HCT116 (cell line): ENCODE measurements around the gene KCNIP3. TPM values are rescaled to one million over a fixed set of nuclear protein-coding genes. Genes with fewer than 3 reads are reported as not detected.

Source experiments
- ATAC-seq: fragments of 200-7000 bp; cut with Tn5 transposase; 2 replicates; pipeline ENCODE4 v1.9.1; 2020; ENCODE audit warnings: mild to moderate bottlenecking, moderate library complexity
- BruUV-seq: library from RNA; stranded (reverse); fragments of 400-500 nt; replicated peaks from 2 replicates; lab custom pipeline; 2021; lab: Mats Ljungman, UMichigan
- CTCF ChIA-PET: fragments of 300-600 bp; sonication (Branson Sonifier 250); formaldehyde crosslinking; loops from one replicate; lab custom pipeline; 2021; ENCODE audit warnings: antibody characterized with exemption; lab: Charles Lee
- POLR2A ChIA-PET: fragments of 300-600, 350-600 bp; sonication (Branson Sonifier 250); formaldehyde crosslinking; loops from one replicate; lab custom pipeline; 2021; ENCODE audit warnings: antibody characterized with exemption; lab: Charles Lee
- RAD21 ChIA-PET, 2 experiments: fragments of 300-600 bp; sonication (Branson Sonifier 250); formaldehyde crosslinking; loops; one replicate each; lab custom pipeline; 2023; ENCODE audit warnings: low total read pairs in 2 of 2; ENCODE audit not compliant: uncharacterized antibody in 2 of 2, unreplicated experiment in 2 of 2, low non-redundant PET in 1 of 2; lab: Charles Lee
- DNase-seq: peaks from one replicate; pipeline ENCODE4 v3.0.0-alpha.2; 2010; ENCODE audit warnings: low read depth, low spot score
- H2AFZ ChIP-seq: fragments of 200-600 bp; shearing (Covaris generic), sonication (generic); 2 replicates; pipeline ENCODE4 v1.6.1; 2017; ENCODE audit warnings: low read depth, mixed run types, mixed read lengths, antibody characterized with exemption, low read length; ENCODE audit not compliant: poor library complexity, severe bottlenecking
- H3K27ac ChIP-seq: 2 replicates; pipeline ENCODE4 v1.5.1; 2012; ENCODE audit warnings: low read depth, low read length
- H3K27me3 ChIP-seq: fragments of 200-600 bp; sonication (generic); 2 replicates; pipeline ENCODE4 v1.6.1; 2016; ENCODE audit warnings: mixed run types, low read length, mixed read lengths; ENCODE audit not compliant: insufficient read depth
- H3K36me3 ChIP-seq, 2 experiments: fragments of 200-500 bp in 1 of 2; fragments of 200-600 bp in 1 of 2; sonication (Bioruptor generic) in 1 of 2; sonication (generic) in 1 of 2; 2 replicates each; pipeline versions ENCODE4 v1.5.1 to v1.6.1; 2014 to 2016; ENCODE audit warnings: low read length in 2 of 2, inconsistent platforms in 1 of 2, mixed read lengths in 1 of 2, mixed run types in 1 of 2; ENCODE audit not compliant: insufficient read depth in 2 of 2, control insufficient read depth in 1 of 2
- H3K4me1 ChIP-seq, 2 experiments: fragments of 200-600 bp in 1 of 2; sonication (generic) in 1 of 2; 2 replicates each; pipeline versions ENCODE4 v1.5.1 to v1.6.1; 2012 to 2017; ENCODE audit warnings: low read length in 2 of 2, inconsistent platforms in 1 of 2, mild to moderate bottlenecking in 1 of 2, mixed read lengths in 1 of 2, mixed run types in 1 of 2, moderate library complexity in 1 of 2; ENCODE audit not compliant: insufficient read depth in 2 of 2, control insufficient read depth in 1 of 2
- H3K4me2 ChIP-seq: fragments of 200-600 bp; sonication (generic); 2 replicates; pipeline ENCODE4 v1.6.1; 2017; ENCODE audit warnings: mixed run types, low read length, mixed read lengths
- H3K4me3 ChIP-seq, 2 experiments: fragments of 200-600 bp in 1 of 2; sonication (generic) in 1 of 2; replicated peaks in 1 of 2; 2 replicates each; pipeline ENCODE4 v1.5.1; 2011 to 2016; ENCODE audit warnings: low read length in 2 of 2, control low read depth in 1 of 2, low read depth in 1 of 2, mild to moderate bottlenecking in 1 of 2, mixed read lengths in 1 of 2, mixed run types in 1 of 2
- H3K79me2 ChIP-seq: fragments of 200-600 bp; sonication (generic); 2 replicates; pipeline ENCODE4 v1.6.1; 2017; ENCODE audit warnings: mild to moderate bottlenecking, mixed run types, low read length, moderate library complexity, mixed read lengths; ENCODE audit not compliant: insufficient read depth
- H3K9ac ChIP-seq: fragments of 200-600 bp; sonication (generic); 2 replicates; pipeline ENCODE4 v1.6.1; 2016; ENCODE audit warnings: low read length, mixed read lengths
- H3K9me2 ChIP-seq: fragments of 200-600 bp; sonication (generic), shearing (Covaris generic); 2 replicates; pipeline ENCODE4 v1.6.1; 2017; ENCODE audit warnings: mixed run types, mild to moderate bottlenecking, moderate library complexity; ENCODE audit not compliant: insufficient read depth
- H3K9me3 ChIP-seq, 2 experiments: fragments of 200-500 bp in 1 of 2; fragments of 200-600 bp in 1 of 2; sonication (Bioruptor generic) in 1 of 2; sonication (generic) in 1 of 2; 2 replicates each; pipeline ENCODE4 v1.6.1; 2014 to 2017; ENCODE audit warnings: low read length in 2 of 2, mixed read lengths in 2 of 2, inconsistent platforms in 1 of 2, low read depth in 1 of 2, mild to moderate bottlenecking in 1 of 2, mixed run types in 1 of 2, moderate library complexity in 1 of 2; ENCODE audit not compliant: control insufficient read depth in 1 of 2, insufficient read depth in 1 of 2
- H4K20me1 ChIP-seq: fragments of 200-600 bp; sonication (generic), shearing (Covaris generic); 2 replicates; pipeline ENCODE4 v1.6.1; 2017; ENCODE audit warnings: mixed run types, mild to moderate bottlenecking, moderate library complexity; ENCODE audit not compliant: insufficient read depth
- ATF3 ChIP-seq: IDR thresholded peaks from 2 replicates; pipeline ENCODE4 v1.6.1; 2012
- CBX3 ChIP-seq: IDR thresholded peaks from 2 replicates; pipeline ENCODE4 v1.6.1; 2012; ENCODE audit warnings: low read depth
- CEBPB ChIP-seq: IDR thresholded peaks from 2 replicates; pipeline ENCODE4 v1.6.1; 2012; ENCODE audit warnings: low read depth
- CTCF ChIP-seq, 3 experiments: fragments of 200-600 bp in 1 of 3; sonication (generic) in 1 of 3; IDR thresholded peaks in 2 of 3; conservative IDR thresholded peaks in 1 of 3; 2 replicates each; pipeline ENCODE4 v1.5.1; 2012 to 2017; ENCODE audit warnings: low read depth in 2 of 3, low read length in 2 of 3, antibody characterized with exemption in 1 of 3, borderline replicate concordance in 1 of 3, control low read depth in 1 of 3, mild to moderate bottlenecking in 1 of 3, mixed read lengths in 1 of 3, mixed run types in 1 of 3, moderate library complexity in 1 of 3; ENCODE audit not compliant: insufficient read depth in 1 of 3
- ELF1 ChIP-seq: IDR thresholded peaks from 2 replicates; pipeline ENCODE4 v1.6.1; 2012; ENCODE audit warnings: low read depth, borderline replicate concordance
- EZH2 ChIP-seq: fragments of 200-600 bp; sonication (generic); IDR thresholded peaks from 2 replicates; pipeline ENCODE4 v1.6.1; 2017; ENCODE audit warnings: antibody characterized with exemption, mixed run types
- FOSL1 ChIP-seq: IDR thresholded peaks from 2 replicates; pipeline ENCODE4 v1.6.1; 2012; ENCODE audit warnings: low read depth
- JUND ChIP-seq: IDR thresholded peaks from 2 replicates; pipeline ENCODE4 v1.6.1; 2012
- POLR2A ChIP-seq: IDR thresholded peaks from 2 replicates; pipeline ENCODE4 v1.7.0; 2011; ENCODE audit warnings: borderline replicate concordance; ENCODE audit not compliant: insufficient read depth, insufficient read length; ENCODE audit errors: extremely low read depth
- SIN3A ChIP-seq: IDR thresholded peaks from 2 replicates; pipeline ENCODE4 v1.6.1; 2012; ENCODE audit warnings: low read depth
- SP1 ChIP-seq: IDR thresholded peaks from 2 replicates; pipeline ENCODE4 v1.6.1; 2012; ENCODE audit warnings: low read depth
- SRF ChIP-seq: IDR thresholded peaks from 2 replicates; pipeline ENCODE4 v1.6.1; 2012; ENCODE audit warnings: low read depth
- TCF7L2 ChIP-seq: IDR thresholded peaks from 2 replicates; pipeline ENCODE4 v1.7.0; 2011; ENCODE audit warnings: borderline replicate concordance, inconsistent platforms; ENCODE audit not compliant: insufficient read depth, insufficient read length; ENCODE audit errors: extremely low read depth
- YY1 ChIP-seq: IDR thresholded peaks from 2 replicates; pipeline ENCODE4 v1.6.1; 2011; ENCODE audit warnings: low read length, low read depth, moderate library complexity, mild to moderate bottlenecking; ENCODE audit not compliant: insufficient replicate concordance; ENCODE audit errors: extremely low read depth
- ZFX ChIP-seq: fragments of 450-650 bp; IDR thresholded peaks from 2 replicates; pipeline ENCODE4 v1.6.1; 2017
- intact Hi-C: fragments of 100-400 bp; cut with micrococcal nuclease; formaldehyde crosslinking; loops from 2 replicates; pipeline ENCODE4 v1.10.0; 2022
- total RNA-seq: library from RNA; stranded (reverse); gene quantifications from one replicate; pipeline ENCODE4 v1.2.1, GENCODE V29; 2021; ENCODE audit not compliant: unreplicated experiment
- TF ChIP-seq, protein P1 (sequence below): IDR thresholded peaks from 2 replicates; pipeline ENCODE4 v1.6.1; 2012; ENCODE audit warnings: low read depth
- TF ChIP-seq, protein P2 (sequence below): IDR thresholded peaks from 2 replicates; pipeline ENCODE4 v1.6.1; 2011; ENCODE audit warnings: mild to moderate bottlenecking, low read length, moderate library complexity; ENCODE audit not compliant: insufficient replicate concordance; ENCODE audit errors: extremely low read depth

KCNIP3 gene
- total RNA-seq, 1 experiment from 2014 or later = 3.1 TPM

GRCh38 chr2:95381212-95382191 lies 84.4 kb downstream of the KCNIP3 start (continued):
- no peak for TF ChIP-seq SIN3A
- TF ChIP-seq CEBPB = no peak

GRCh38 chr2:95382192-95382591 lies 85.0 kb downstream of the KCNIP3 start:
- Histone ChIP-seq H3K4me2 (no peak overlapping the region), H4K20me1 (no peaks in the 10 kb centered on the region), H3K9me2 (no peaks in the 10 kb centered on the region), H3K27ac (no peak overlapping the region), H3K9me3 (no peaks in the 10 kb centered on the region), H2AFZ (no peak overlapping the region), H3K36me3 (no peaks in the 10 kb centered on the region), H3K4me3 (no peak overlapping the region), H3K79me2 (no peaks in the 10 kb centered on the region), H3K27me3 (no peaks in the 10 kb centered on the region), H3K4me1 (no peaks in the 10 kb centered on the region), H3K9ac (no peak overlapping the region)
- ChIA-PET CTCF (no interaction called here), RAD21 (no interaction called here), POLR2A (no interaction called here)
- DNase-seq = no peak
- intact Hi-C loops = no loop called here
- no TSS peak for BruUV-seq
- no peak for ATAC-seq
- TF ChIP-seq YY1 = no peak
- TF ChIP-seq CEBPB = no peak
- TF ChIP-seq CTCF (IDR thresholded peaks at IDR 0.05 in 2 of 3, conservative IDR thresholded peaks at IDR 0.05 in 1 of 3; ENCODE audit: borderline replicate concordance in 1 of 3, insufficient read depth in 1 of 3, low read depth in 2 of 3, low read length in 2 of 3) = no peak
- TF ChIP-seq CBX3 = no peak
- TF ChIP-seq FOSL1 = no peak
- no peak for TF ChIP-seq ELF1
- TF ChIP-seq SRF = no peak
- TF ChIP-seq, protein P1, sequence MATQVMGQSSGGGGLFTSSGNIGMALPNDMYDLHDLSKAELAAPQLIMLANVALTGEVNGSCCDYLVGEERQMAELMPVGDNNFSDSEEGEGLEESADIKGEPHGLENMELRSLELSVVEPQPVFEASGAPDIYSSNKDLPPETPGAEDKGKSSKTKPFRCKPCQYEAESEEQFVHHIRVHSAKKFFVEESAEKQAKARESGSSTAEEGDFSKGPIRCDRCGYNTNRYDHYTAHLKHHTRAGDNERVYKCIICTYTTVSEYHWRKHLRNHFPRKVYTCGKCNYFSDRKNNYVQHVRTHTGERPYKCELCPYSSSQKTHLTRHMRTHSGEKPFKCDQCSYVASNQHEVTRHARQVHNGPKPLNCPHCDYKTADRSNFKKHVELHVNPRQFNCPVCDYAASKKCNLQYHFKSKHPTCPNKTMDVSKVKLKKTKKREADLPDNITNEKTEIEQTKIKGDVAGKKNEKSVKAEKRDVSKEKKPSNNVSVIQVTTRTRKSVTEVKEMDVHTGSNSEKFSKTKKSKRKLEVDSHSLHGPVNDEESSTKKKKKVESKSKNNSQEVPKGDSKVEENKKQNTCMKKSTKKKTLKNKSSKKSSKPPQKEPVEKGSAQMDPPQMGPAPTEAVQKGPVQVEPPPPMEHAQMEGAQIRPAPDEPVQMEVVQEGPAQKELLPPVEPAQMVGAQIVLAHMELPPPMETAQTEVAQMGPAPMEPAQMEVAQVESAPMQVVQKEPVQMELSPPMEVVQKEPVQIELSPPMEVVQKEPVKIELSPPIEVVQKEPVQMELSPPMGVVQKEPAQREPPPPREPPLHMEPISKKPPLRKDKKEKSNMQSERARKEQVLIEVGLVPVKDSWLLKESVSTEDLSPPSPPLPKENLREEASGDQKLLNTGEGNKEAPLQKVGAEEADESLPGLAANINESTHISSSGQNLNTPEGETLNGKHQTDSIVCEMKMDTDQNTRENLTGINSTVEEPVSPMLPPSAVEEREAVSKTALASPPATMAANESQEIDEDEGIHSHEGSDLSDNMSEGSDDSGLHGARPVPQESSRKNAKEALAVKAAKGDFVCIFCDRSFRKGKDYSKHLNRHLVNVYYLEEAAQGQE = no peak
- no peak for TF ChIP-seq JUND
- TF ChIP-seq POLR2A = no peak
- no peak for TF ChIP-seq ATF3
- TF ChIP-seq, protein P2, sequence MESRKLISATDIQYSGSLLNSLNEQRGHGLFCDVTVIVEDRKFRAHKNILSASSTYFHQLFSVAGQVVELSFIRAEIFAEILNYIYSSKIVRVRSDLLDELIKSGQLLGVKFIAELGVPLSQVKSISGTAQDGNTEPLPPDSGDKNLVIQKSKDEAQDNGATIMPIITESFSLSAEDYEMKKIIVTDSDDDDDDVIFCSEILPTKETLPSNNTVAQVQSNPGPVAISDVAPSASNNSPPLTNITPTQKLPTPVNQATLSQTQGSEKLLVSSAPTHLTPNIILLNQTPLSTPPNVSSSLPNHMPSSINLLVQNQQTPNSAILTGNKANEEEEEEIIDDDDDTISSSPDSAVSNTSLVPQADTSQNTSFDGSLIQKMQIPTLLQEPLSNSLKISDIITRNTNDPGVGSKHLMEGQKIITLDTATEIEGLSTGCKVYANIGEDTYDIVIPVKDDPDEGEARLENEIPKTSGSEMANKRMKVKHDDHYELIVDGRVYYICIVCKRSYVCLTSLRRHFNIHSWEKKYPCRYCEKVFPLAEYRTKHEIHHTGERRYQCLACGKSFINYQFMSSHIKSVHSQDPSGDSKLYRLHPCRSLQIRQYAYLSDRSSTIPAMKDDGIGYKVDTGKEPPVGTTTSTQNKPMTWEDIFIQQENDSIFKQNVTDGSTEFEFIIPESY = no peak
- no peak for TF ChIP-seq TCF7L2
- TF ChIP-seq SIN3A = no peak
- TF ChIP-seq EZH2 = no peak
- no peak for TF ChIP-seq ZFX
- TF ChIP-seq SP1 = no peak
